GM19351 (cell line): ENCODE data around the gene SCAF11.

Source experiments
- ATAC-seq: cut with Tn5 transposase; IDR thresholded peaks from one replicate; pipeline ENCODE4 v1.9.1; 2021; ENCODE audit warnings: mild to moderate bottlenecking, moderate library complexity; ENCODE audit not compliant: unreplicated experiment

The SCAF11 gene

DNA sequence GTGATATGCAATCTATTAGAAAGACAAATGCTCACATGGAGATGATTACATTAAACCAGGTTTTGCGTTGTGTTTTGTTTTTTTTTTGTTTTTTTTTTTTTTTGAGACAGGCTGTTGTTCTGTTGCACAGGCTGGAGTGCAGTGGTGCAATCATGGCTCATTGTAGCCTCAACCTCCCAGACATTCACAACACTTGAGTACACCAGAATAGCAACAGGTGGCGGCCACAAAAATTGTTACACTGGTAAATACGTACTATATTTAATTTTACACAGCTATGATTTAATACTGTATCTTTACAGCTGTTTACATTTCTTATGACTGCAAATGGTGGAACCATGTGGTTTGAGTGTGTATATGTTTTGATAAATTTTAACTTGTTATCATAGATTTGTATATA is 60.0 kb downstream of the SCAF11 start:
- ATAC-seq = no peak

GRCh38 chr12:45928309-45928708 is 62.1 kb downstream of the SCAF11 start:
- no peak for ATAC-seq

GRCh38 chr12:45918818-45919217 is 71.6 kb downstream of the SCAF11 start:
- ATAC-seq = no peak

GRCh38 chr12:45915405-45915804 is 75.0 kb downstream of the SCAF11 start:
- no peak for ATAC-seq

DNA sequence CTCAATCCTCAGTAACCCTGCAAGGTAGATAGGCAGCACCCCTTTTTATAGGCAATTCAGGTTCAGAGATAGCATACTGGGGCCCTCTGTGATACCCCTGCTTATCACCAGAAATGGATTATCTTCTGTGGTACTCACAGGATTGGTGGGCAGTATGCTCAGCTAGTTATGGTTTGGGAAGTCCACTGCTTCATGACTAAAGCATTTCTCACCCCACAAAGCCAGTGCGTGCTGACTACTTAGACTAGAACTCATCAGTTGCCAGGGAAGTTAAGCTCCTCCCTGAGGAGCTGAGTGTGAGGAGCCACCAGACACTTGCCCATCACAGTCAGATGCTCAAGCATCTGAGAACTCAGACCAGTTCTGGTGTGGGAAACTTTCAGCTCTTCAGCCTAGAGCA is 76.3 kb downstream of the SCAF11 start:
- ATAC-seq = peak; percentile 41

DNA sequence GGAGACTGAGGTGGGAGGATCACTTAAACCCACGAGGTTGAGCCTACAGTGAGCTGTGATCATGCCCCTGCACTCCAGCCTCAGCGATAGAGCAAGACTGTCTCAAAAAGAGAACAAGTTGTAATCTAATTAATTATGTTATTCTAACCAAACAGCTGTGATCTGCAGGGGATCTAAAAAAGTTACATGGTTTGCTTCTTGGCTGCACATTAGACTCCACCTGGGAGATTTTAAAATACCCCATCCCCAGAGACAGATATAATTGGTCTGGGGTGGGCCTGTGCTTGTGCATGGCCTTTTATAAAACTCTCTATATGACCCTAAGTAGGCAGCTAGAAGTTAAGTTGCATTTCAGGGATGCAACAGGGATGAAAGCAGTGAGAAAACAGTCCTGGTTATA is 76.7 kb downstream of the SCAF11 start:
- no peak for ATAC-seq

GRCh38 chr12:45912774-45913173 is 77.6 kb downstream of the SCAF11 start:
- ATAC-seq = no peak

DNA sequence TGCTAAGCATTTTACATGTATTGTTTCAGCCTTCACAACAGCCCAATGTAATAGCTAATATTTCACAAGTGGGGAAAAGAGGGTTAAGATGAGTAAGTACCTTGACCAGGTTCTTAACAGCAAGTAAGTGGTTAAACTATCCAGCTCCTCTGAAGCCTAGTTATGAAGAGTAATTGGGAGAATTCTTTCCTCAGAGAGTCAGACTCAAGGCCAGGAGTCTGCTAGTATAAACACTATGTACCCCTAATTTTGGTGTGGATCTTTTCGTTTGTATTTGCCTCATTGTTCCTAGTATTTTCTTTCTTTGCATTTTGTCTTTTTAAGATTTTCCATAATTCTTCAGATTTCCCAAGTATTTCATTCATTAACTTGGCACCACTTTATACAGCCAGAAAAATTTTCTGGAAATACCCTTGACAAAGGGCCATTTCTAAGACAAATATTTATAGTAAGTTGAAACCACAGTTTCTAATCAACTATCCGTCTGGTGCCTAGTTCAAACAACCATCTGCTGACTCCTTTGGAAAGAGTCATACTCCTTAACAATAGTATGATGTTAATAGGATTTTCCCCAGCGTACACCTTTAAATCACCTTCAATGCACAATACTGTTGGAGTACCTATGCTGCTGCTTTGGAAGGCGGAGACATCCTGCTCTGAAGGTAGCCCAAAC is 81.2 kb downstream of the SCAF11 start:
- ATAC-seq = no peak

- ATAC-seq = peak; percentile 91
Measured at GRCh38 chr12:45907955-45908354, 82.4 kb downstream of the SCAF11 start.

GRCh38 chr12:45898094-45898493 is 92.3 kb downstream of the SCAF11 start:
- ATAC-seq = no peak

GRCh38 chr12:45895961-45896360 is 94.4 kb downstream of the SCAF11 start:
- no peak for ATAC-seq

- no peak for ATAC-seq
Measured at GRCh38 chr12:45893240-45893639, 97.1 kb downstream of the SCAF11 start.

GRCh38 chr12:45890276-45890675 is 100.1 kb downstream of the SCAF11 start:
- no peak for ATAC-seq

DNA sequence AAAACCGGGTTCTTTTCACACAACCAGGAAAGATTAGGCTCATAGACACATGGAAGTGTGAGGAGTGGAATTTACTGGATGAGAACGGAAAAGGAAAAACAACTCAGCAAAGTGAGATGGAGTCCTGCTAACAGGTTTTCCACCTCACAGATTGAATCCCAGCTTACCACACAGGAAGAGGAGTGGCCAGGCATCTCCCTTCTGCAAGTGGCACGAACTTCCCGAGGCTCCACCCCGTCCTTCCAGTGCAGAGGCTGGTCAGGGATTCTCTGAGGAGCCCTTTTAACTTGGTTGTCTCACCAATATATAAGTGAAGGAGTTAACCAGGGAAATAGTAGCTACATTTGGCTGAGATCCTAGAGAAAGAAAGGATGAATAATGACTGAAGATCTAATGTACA is 102.8 kb downstream of the SCAF11 start:
- ATAC-seq = no peak

DNA sequence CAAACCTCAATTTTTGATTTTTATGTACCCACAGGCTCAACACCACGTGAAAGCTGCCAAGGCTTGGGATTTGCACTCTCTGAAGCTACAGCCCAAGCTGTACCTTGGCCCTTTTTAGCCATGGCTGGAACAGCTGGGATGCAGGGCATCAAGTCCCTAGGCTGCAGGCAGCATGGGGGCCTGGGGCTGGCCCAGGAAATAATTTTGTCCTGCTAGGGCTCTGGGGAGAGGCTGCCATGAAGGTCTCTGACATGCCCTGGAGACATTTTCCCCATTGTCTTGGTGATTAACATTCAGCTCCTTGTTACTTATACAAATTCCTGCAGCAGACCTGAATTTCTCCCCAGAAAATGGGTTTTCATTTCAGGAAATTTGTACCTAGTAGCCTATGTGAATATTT is 103.7 kb downstream of the SCAF11 start:
- no peak for ATAC-seq

DNA sequence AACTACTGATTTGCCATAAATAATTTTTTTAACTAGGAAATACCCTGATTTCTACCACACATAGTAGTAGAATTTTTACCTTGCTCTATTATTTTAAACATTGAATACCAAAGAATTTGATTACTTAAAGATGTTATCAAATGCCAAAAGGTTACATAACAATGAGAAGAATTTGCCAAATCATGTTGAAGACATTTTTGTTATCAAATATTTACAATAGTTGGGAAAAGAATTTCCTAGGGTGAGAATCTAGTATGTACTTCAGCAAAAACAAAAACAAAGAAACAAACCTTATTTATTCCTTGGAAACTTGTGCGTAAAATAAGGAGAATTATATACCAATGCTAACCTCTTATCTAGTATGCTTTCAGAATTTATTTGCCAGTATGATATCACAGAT is 107.2 kb downstream of the SCAF11 start:
- no peak for ATAC-seq

GRCh38 chr12:45880533-45880932 is 109.8 kb downstream of the SCAF11 start:
- ATAC-seq = no peak

DNA sequence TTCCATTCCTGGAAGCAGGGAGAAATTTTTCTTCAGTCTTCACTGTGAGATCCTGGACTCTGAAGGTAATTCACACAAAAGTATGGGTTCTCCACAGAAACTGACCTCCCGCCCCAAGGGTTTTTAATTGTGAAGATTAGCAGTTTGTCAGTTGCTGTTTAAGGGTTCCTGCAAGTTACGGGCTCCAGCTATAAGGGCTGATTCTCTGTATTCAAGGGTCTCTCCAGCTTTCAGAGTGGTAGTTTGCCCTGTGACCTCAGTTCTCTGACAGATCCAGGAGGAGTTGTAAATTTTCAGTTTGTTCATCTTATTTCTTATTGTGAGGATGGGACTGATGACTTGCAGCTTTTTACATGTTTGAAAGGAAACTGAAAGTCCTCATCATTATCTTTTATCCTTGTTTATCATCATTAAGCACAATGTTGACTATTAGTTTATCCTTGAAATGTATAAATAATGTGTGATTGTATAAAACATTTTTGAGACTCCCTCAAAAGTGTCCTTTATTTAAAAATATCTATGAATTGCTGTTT is 110.9 kb downstream of the SCAF11 start:
- no peak for ATAC-seq

GRCh38 chr12:45878630-45879255 is 111.6 kb downstream of the SCAF11 start:
- no peak for ATAC-seq

- ATAC-seq = no peak
Measured at GRCh38 chr12:45877069-45877468, 113.3 kb downstream of the SCAF11 start.

GRCh38 chr12:45872446-45872845 is 117.9 kb downstream of the SCAF11 start:
- no peak for ATAC-seq
